ENCODE results near the gene PHF12. TPM values are rescaled to one million over a fixed set of nuclear protein-coding genes. Genes with fewer than 3 reads are reported as not detected.

Gene PHF12
- total RNA-seq, 1 experiment from 2014 or later: 8.4 TPM

DNA sequence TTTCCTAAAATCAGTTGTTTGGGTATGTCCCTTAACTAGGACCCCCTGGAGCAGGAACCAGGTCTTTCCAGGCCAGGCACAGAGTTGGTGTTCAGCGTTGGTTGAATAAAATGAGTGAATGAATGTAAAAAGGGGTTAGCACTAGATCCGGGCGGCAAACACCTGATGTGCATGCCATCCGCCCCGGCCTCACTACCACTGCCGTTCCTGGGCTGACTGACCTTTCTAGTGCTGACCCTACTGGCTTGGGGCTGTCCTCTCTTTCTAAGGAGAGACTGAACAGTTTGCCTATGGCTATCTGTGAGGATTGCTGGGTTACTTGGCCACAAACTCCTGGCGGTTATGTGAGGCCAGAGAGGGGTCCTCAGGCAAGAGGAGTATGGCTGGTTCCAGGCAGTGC, 10.1 kb upstream of the PHF12 start:
- H3K36me3 ChIP-seq: no peaks in the 10 kb centered on the region
- no peak overlapping the region for H3K4me3 ChIP-seq
- H3K27me3 ChIP-seq: no peaks in the 10 kb centered on the region; the same call in 1 of the 2 replicates
- no peaks in the 10 kb centered on the region for H3K9me3 ChIP-seq
- no peak for DNase-seq

DNA sequence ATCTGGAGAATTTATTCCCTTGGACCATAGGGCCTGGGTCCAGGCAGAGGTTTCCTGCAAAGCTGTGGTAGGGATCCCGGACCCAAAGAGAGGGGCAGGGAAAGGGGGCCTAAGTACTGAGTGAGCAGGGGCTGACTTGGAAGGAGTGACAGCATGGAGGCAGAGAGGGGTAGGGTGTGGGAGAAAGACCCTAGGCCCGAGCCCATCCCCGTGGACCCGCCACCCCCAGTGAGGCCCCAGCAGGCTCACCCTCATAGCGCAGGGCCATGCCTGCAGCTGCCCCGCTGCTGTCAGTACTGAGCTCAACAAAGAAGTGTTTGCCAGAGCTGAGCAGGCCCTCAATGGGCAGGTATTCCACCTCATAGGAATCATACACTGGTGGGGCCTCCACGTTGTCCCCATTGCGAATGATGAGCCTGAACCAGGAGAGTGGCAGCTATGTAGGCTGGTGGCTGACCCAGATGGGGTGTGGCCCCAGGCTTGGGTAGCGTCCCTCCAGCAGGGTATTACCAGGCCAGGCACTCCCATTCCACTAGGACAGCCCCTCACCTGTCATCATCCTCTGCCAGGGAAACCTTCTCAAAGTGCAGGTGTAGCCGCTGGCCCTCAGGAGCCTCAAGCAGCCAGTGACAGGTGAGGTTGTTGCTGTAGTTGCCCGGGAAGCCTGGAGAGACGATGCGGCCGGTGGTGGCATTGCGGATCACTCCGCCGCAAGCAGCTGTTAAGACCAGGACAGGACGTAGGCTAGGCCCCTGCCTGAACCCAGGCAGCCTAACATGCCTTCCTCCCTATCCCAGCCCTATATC, 9.1 kb upstream of the PHF12 start:
- DNase-seq: no peak
- Histone ChIP-seq H3K27me3 (no peaks in the 10 kb centered on the region; the same call in 1 of the 2 replicates), H3K36me3 (no peaks in the 10 kb centered on the region), H3K4me3 (no peak overlapping the region), H3K9me3 (no peaks in the 10 kb centered on the region)

DNA sequence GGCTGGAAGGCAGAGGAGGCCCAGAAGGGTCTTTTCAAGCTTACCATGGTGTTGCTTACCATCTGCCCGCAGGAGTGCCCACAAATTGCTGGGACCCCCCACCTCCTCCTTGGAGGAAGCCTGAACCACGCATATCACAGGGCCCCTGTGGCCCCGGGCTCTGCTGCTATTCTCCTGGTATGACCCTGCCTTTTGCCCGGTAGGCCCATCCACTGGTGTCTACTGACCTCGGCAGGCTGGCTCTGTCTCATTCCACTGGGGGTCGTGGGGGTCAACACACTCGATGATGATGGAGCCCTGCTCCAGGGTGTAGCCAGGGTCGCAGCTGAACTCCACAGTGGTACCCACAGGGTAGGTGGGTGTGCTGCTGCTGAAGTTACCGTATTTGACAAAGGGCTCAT, 8.2 kb upstream of the PHF12 start:
- DNase-seq: no peak
- Histone ChIP-seq H3K4me3 (no peak overlapping the region), H3K27me3 (no peaks in the 10 kb centered on the region; the same call in 1 of the 2 replicates), H3K9me3 (no peaks in the 10 kb centered on the region), H3K36me3 (no peaks in the 10 kb centered on the region)

DNA sequence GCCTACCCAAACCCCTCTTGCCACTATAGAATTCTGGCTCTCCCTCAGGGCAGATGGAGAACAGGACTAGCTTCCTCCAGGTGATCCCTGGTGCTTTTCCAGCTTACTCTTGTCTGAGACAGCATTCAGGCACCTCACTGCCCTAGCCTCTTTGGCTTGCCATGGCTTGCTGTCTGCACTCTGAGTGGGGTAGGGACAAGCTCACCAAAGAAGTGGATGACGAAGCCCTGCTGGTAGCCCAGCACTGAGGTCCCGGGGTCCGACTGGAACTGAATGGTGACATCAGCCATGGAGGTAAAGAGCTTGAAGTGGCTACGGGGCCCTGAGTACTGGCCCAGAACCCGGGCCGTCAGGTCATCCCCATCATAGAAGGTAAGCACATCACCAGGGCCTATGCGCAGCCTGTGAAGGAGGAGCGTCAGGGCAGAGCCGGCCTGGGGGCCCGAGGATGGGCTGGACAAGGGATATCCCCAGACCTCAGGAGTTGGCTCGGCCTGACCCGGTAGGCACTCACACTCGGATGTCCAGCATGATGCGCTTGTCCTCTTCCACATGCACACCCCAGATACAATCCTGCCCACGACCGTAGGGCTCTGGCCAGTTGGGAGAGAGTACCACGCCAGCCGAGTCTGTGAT, 7.6 kb upstream of the PHF12 start:
- no peaks in the 10 kb centered on the region; the same call in 1 of the 2 replicates for H3K27me3 ChIP-seq
- no peak overlapping the region for H3K4me3 ChIP-seq
- DNase-seq: no peak
- no peaks in the 10 kb centered on the region for H3K9me3 ChIP-seq
- no peaks in the 10 kb centered on the region for H3K36me3 ChIP-seq

DNA sequence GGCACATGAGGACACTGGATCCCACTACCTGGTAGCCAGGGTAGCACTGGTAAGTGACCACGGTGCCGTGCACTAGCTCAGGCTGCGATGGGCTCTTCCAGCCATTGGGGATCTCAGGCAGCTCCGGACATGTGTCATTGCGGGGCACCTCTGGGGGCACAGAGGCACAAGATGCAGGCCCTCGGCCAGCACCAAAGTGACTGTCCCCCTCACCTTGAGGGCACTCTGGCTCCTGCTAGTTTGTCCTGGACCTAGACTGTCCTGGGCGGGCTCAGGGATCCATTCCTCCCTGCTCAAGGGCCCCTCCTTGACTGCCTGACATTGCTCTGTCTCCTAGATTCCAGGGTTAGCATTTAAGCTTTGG, 6.7 kb upstream of the PHF12 start:
- Histone ChIP-seq H3K27me3 (no peaks in the 10 kb centered on the region; the same call in 1 of the 2 replicates), H3K36me3 (no peaks in the 10 kb centered on the region), H3K4me3 (no peak overlapping the region), H3K9me3 (no peaks in the 10 kb centered on the region)
- no peak for DNase-seq

DNA sequence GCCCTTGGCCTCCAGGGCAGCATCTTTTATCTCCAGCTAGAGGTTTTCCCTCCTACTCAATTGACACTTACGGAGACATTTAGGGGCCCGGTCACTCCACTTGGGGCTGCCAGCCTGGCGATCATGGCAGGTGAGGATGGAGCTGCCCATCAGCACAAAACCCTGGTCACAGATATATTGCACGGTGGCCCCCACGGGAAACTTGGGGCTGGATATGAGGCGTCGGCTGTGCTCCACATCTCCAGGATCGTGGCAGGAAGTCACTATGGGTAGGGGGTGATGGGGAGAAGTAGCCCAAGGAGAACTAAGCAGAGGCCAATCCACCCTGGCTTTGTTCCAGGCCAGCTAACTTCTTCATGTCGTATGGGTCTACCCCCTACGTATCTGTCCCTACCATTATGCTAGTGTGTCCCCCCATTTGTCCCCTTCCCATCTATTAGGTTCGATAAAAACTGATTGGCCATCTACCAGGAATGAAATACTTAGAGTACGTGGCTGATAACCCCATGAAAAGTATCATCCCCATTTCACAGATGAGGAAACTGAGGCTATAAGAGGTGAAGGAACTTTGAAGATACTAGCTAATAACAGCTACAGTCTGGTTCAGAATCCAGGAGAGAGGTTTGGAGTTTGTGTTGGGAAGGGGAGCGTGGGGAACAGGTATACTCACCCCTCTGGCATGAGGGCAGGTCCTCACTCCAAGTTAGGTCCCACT, 6.1 kb upstream of the PHF12 start:
- Histone ChIP-seq H3K9me3 (no peaks in the 10 kb centered on the region), H3K27me3 (no peaks in the 10 kb centered on the region; the same call in 1 of the 2 replicates), H3K4me3 (no peak overlapping the region), H3K36me3 (no peaks in the 10 kb centered on the region)
- no peak for DNase-seq

DNA sequence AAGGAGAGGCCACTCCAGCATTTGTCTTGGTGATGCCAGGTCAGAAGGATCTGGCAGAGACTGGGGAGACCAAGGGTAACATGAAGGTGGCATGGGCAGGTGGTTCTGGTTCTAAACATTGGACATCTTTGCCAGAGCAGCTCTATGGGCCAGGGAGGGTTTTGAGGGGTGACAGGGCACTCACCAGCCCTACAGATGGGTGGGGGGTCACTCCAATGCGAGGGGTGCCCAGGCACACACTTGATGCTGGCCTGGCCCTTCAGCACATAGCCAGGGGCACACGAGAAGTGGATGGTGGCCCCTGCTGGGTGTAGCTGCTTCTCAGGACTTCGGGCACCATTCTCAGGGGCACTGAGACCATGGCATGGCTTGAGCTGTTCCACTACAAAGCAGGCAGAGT, 5.5 kb upstream of the PHF12 start:
- Histone ChIP-seq H3K4me3 (no peak overlapping the region), H3K27me3 (no peaks in the 10 kb centered on the region; the same call in 1 of the 2 replicates), H3K36me3 (no peaks in the 10 kb centered on the region), H3K9me3 (no peaks in the 10 kb centered on the region)
- no peak for DNase-seq

DNA sequence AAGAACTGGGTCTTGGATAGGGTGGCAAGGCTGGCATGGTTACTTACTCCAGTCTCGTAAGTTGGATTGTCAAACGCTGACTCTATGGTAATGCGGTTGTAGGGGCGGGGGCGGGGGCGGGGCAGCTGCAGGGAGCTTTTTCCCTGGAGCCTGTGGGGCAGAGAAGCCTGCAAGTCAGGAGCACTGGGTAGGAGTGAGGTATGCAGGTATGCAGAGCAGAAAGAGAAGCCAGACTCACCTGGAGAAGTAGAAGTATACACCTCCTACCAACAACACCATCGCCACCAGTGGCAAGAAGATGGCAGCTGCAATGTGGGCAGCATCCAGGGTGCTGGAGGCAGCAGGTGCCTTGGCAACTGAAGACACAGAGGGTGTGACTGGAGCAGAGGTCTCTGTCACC, 4.8 kb upstream of the PHF12 start:
- Histone ChIP-seq H3K36me3 (no peaks in the 10 kb centered on the region), H3K9me3 (no peaks in the 10 kb centered on the region), H3K4me3 (no peak overlapping the region), H3K27me3 (no peaks in the 10 kb centered on the region)
- DNase-seq: no peak

DNA sequence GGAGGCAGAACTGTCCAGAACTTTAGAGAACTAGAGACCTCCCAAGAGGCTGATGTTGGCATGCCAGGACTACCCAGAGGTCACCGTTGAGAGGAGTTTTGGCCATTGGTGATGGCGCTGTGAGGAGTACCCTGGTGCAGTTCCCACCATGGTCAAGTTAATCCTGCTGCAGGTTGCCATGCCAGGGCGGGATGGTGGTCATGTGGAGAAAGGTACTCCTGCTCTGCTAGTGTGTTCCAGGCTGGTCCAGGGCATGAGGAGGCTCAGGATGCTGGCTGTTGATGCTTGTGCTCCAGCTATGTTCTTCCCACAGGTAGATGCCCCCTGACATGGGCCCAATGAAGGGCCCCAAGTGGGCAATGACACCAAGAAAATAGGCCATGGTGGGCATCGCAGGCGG, 4.1 kb upstream of the PHF12 start:
- no peak for DNase-seq
- Histone ChIP-seq H3K9me3 (no peaks in the 10 kb centered on the region), H3K27me3 (no peaks in the 10 kb centered on the region), H3K36me3 (no peaks in the 10 kb centered on the region), H3K4me3 (no peak overlapping the region)

DNA sequence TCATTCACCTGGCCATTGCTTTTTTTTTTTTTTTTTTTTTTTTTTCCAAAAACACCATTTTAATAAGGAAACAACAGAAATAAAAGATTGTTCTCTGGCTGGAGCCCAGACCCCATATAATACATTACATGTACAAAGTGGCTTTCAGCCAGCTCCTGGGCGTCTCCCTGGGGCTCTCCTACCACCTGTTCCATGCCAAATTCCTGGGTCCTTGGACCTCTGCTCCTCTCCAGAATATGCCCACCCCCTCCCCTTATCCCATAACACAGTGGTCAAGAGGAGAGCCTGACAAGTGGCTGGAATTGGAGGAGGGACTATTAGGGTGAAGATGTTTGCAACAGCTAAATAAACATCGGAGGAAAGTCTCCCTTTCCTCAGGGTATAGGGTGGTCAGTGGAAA, 3.6 kb upstream of the PHF12 start:
- Histone ChIP-seq H3K36me3 (no peaks in the 10 kb centered on the region), H3K27me3 (no peaks in the 10 kb centered on the region), H3K4me3 (no peak overlapping the region), H3K9me3 (no peaks in the 10 kb centered on the region)
- DNase-seq: no peak

DNA sequence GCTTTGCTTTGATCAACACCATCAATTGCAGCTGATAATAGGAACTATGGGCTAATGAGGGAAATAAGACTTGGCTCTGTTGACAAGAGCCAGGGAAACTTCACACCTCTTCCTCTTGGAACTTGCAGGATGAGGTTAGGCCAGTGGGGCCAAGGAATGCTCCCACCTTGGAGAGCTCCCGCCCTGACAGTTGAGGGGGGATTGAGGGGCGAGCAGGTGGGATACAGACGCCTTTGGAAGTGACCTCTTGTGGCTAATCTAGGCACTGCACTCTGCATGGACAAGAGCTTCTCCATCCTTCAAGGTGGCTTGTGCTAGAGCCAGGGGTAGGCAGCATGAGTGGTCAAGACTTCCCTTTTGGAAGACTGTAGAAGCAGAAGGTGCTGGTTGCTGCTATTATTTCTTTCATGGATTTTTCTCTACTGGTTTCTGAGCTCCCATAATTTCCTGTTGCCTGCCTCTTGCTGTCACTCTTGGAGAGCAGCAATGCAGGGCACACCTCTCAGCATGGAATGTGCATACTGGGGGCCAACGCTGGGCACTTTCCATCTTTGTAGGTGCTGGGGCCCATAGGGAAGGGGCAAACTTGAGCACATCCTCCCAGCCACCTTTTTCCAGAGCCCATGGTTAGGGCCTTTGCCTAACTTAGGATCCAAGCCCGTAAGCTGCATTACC, 2.3 kb upstream of the PHF12 start:
- no peaks in the 10 kb centered on the region for H3K9me3 ChIP-seq
- DNase-seq: peak; percentile 31
- H3K27me3 ChIP-seq: no peaks in the 10 kb centered on the region
- peaks cover 1% of the 10 kb centered on the region for H3K36me3 ChIP-seq
- no peak overlapping the region for H3K4me3 ChIP-seq

DNA sequence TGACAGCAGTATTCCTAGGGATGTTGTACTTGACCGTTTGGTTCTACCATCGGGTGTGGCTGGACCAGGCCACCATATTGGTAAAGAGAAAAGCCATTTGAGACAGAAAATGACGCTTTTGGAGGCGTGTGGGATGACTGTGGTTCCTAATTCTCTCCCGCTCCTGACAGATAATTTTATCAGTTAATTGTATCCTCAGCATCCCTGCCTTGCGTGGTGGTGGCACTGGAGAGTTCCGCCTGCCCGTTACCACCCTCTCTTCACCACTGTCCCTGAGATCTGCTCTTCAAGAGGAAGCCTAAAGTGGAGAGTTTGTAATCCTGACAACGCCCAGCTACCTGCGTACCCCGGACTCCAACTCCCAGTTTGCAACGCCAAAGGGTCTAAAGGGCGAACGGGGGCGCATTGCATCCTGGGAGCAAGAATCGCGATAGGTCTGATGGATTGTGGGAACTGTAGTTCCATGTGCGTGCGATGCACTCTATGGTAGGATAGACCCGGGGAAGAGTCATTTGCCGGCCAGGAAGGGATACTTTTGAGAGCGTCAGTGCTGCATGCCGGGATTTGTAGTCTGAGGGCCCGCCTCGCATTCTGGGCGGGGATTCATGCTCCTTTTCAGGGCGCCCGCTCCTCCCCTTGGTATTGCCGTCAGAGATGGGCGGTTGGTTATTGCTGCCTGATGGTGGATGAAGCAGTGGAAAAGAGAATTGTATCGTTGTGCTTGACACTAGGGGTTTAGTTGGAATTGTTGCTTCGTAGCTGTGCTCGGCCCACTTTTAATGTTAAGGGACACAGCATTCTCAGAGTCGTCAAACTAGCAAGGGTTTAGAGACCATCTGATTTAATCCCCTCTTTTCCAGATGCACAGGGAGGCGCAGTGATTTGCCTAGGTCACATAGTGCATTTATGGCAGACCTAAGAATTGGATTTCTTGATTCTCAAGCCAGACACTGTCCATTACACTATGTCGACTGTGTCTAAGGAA, 965 bp upstream of the PHF12 start:
- H3K4me3 ChIP-seq: peak overlapping the region; percentile 75
- DNase-seq: peak; percentile 98
- H3K36me3 ChIP-seq: peaks cover 14% of the 10 kb centered on the region
- H3K27me3 ChIP-seq: no peaks in the 10 kb centered on the region
- H3K9me3 ChIP-seq: no peaks in the 10 kb centered on the region

DNA sequence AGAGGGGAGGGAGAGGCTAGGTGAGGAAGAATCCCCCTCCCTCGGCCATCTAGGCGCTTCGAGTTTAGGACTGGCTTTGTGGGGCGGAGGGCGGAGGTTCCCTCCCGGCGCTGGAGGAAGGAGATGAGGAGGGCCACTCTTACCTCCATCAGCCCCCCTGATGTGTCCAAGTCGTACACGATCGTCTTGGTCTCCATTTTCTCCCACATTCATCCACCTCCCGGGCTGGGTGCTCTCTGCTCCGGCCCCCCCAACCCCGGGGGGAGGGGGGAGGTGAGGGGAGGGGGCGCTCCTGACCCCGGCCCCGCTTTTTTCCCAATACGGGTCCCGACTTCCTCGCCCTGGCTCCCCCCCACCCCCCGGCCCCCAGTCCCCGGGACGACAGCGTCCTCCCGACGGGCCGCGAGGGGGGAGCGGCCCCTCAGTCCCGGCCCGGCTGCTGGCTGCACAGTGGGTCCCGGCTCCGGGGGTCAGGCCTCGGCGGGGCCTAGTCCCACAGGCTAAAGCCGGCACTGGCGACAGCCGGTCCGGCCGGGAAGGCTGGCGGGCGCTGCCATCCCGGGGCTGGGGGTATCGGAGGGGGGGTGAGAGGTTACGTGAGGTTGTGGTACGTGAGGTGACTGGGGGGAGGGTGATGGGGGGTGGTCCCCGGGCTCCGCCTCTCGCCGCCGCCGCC, 428 bp downstream of the PHF12 start:
- no peaks in the 10 kb centered on the region for H3K9me3 ChIP-seq
- H3K36me3 ChIP-seq: peaks cover 15% of the 10 kb centered on the region
- peak overlapping the region; percentile 75 for H3K4me3 ChIP-seq
- no peaks in the 10 kb centered on the region for H3K27me3 ChIP-seq
- DNase-seq: no peak

DNA sequence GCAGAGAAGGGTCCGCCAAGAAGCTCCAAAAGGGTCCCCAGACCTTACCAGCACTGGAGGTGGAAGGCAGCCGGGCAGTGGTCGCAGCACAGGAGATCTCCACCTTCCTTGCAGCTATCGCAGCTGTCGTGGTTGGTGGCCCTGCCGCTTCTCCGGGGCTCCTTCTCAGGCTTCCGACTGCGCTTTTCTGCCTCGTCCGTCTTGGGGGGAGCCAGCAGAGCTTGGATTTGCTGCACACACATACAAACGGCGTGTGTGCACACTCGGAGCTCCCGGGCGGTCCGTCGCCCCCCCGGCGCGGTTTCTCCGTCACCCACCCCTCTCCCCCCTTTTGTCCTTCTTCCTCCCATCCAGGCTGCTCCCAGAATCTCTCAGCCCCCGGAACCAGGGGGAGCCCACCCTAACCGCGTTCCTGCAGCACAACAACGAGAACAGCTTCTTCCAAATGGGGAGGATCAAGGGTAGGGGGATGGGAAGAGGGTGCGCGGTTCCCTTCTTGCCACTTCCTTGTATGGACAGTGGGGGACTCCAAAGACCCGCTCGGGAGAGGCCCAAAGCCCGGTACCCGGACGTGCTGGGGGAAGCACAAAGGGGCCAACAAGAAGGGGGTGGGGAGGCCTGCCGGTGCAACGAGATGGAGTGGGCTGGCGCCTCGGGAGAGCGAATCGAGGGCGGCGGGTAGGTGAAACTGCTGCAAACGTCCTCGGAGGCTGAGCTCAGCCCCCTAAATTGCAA, 1.1 kb downstream of the PHF12 start:
- peak overlapping the region; percentile 75 for H3K4me3 ChIP-seq
- no peaks in the 10 kb centered on the region for H3K27me3 ChIP-seq
- peaks cover 15% of the 10 kb centered on the region for H3K36me3 ChIP-seq
- H3K9me3 ChIP-seq: no peaks in the 10 kb centered on the region
- peak; percentile 57 for DNase-seq
